ENCODE data around the gene EIF5A. TPM values are rescaled to one million over a fixed set of nuclear protein-coding genes. Genes with fewer than 3 reads are reported as not detected.

EIF5A gene
- total RNA-seq, 3 donors from 2014 or later (not counting 1 experiment from before 2014, with no cell fraction given), result 483 to 608 (median 492) TPM

GRCh38 chr17:7327056-7327455 is 19.6 kb downstream of the EIF5A start:
- no peak for TF ChIP-seq CTCF (IDR thresholded peaks at IDR 0.05)
- ATAC-seq (no peak), DNase-seq (no peak)
- Histone ChIP-seq H3K27me3 (ENCODE audit: control insufficient read depth, insufficient read depth, low read length) (no peaks in the 10 kb centered on the region), H3K4me1 (ENCODE audit: control insufficient read depth, insufficient read depth, low read length) (peaks cover 31% of the 10 kb centered on the region), H3K27ac (ENCODE audit: low read length) (no peak overlapping the region), H3K36me3 (ENCODE audit: control insufficient read depth, insufficient read depth, low read length) (peaks cover 24% of the 10 kb centered on the region), H3K9me3 (ENCODE audit: control insufficient read depth, insufficient read depth, low read length) (no peaks in the 10 kb centered on the region), H3K4me3 (ENCODE audit: low read length) (no peak overlapping the region)
- peaks cover 21 to 40% of the 10 kb centered on the region in 2 donors for H3K4me1 Mint-ChIP-seq
- no peaks in the 10 kb centered on the region for H3K9me3 Mint-ChIP-seq
- H3K4me3 Mint-ChIP-seq, result no peak overlapping the region
- WGBS (ENCODE audit: insufficient coverage), result 100% methylated on average over 1 of the region's 7 CpGs
- H3K36me3 Mint-ChIP-seq, result no peaks in the 10 kb centered on the region
- H3K27ac Mint-ChIP-seq, result peak overlapping the region in 1 of 2 donors; percentile 62
- H3K27me3 Mint-ChIP-seq (ENCODE audit: low read depth in 2 of 2), result no peaks in the 10 kb centered on the region
- intact Hi-C loops (cut with micrococcal nuclease), result no loop called here

- ATAC-seq (no peak), DNase-seq (no peak)
- no peak overlapping the region for H3K4me3 Mint-ChIP-seq
- no peaks in the 10 kb centered on the region for H3K27me3 Mint-ChIP-seq (ENCODE audit: low read depth in 2 of 2)
- TF ChIP-seq CTCF (IDR thresholded peaks at IDR 0.05), result no peak
- no peaks in the 10 kb centered on the region for H3K9me3 Mint-ChIP-seq
- H3K4me1 Mint-ChIP-seq, result peaks cover 21 to 40% of the 10 kb centered on the region in 2 donors
- H3K36me3 Mint-ChIP-seq, result no peaks in the 10 kb centered on the region
- Histone ChIP-seq H3K27ac (ENCODE audit: low read length) (no peak overlapping the region), H3K4me1 (ENCODE audit: control insufficient read depth, insufficient read depth, low read length) (peaks cover 35% of the 10 kb centered on the region), H3K9me3 (ENCODE audit: control insufficient read depth, insufficient read depth, low read length) (no peaks in the 10 kb centered on the region), H3K27me3 (ENCODE audit: control insufficient read depth, insufficient read depth, low read length) (no peaks in the 10 kb centered on the region), H3K4me3 (ENCODE audit: low read length) (no peak overlapping the region), H3K36me3 (ENCODE audit: control insufficient read depth, insufficient read depth, low read length) (peaks cover 20% of the 10 kb centered on the region)
- intact Hi-C loops (cut with micrococcal nuclease), result no loop called here
- WGBS (ENCODE audit: insufficient coverage), result 89% methylated on average over 16 of the region's 17 CpGs
- H3K27ac Mint-ChIP-seq, result peak overlapping the region; percentile 89 to 97
Observed at GRCh38 chr17:7327501-7327900, 20.1 kb downstream of the EIF5A start.

- Mint-ChIP-seq H3K27ac (peak overlapping the region; percentile 89 to 97), H3K4me1 (peaks cover 21 to 40% of the 10 kb centered on the region in 2 donors), H3K27me3 (ENCODE audit: low read depth in 2 of 2) (no peaks in the 10 kb centered on the region), H3K4me3 (peak overlapping the region; percentile 55), H3K9me3 (no peaks in the 10 kb centered on the region), H3K36me3 (no peaks in the 10 kb centered on the region)
- peaks cover 35% of the 10 kb centered on the region for H3K4me1 ChIP-seq (ENCODE audit: control insufficient read depth, insufficient read depth, low read length)
- no peaks in the 10 kb centered on the region for H3K9me3 ChIP-seq (ENCODE audit: control insufficient read depth, insufficient read depth, low read length)
- TF ChIP-seq CTCF (IDR thresholded peaks at IDR 0.05), result no peak
- 100% methylated on average over 1 of the region's 1 CpG for WGBS (ENCODE audit: insufficient coverage)
- H3K36me3 ChIP-seq (ENCODE audit: control insufficient read depth, insufficient read depth, low read length), result peaks cover 15% of the 10 kb centered on the region
- DNase-seq (no peak), ATAC-seq (no peak)
- H3K4me3 ChIP-seq (ENCODE audit: low read length), result no peak overlapping the region
- intact Hi-C loops (cut with micrococcal nuclease), result loop anchor here (2.0 kb wide), 2 partner anchors 13 to 47 kb away; partner anchors contain the start of genes GPS2 and SLC2A4
- H3K27me3 ChIP-seq (ENCODE audit: control insufficient read depth, insufficient read depth, low read length), result no peaks in the 10 kb centered on the region
- no peak overlapping the region for H3K27ac ChIP-seq (ENCODE audit: low read length)
Observed at GRCh38 chr17:7328009-7328408, 20.6 kb downstream of the EIF5A start.

- H3K4me1 ChIP-seq (ENCODE audit: control insufficient read depth, insufficient read depth, low read length), result peaks cover 34% of the 10 kb centered on the region
- peak within 1 kb of the TSS; percentile 91 for H3K27ac ChIP-seq (ENCODE audit: low read length)
- Mint-ChIP-seq H3K36me3 (no peaks in the 10 kb centered on the region), H3K4me1 (peaks cover 21 to 44% of the 10 kb centered on the region in 2 donors), H3K27me3 (ENCODE audit: low read depth in 2 of 2) (no peaks in the 10 kb centered on the region), H3K27ac (peak within 1 kb of the TSS; percentile 89 to 97), H3K4me3 (peak within 1 kb of the TSS; percentile 96), H3K9me3 (no peaks in the 10 kb centered on the region)
- peak; percentile 3 to 10 (median 9) for ATAC-seq
- WGBS (ENCODE audit: insufficient coverage), result under 1% methylated on average over 49 of the region's 50 CpGs
- intact Hi-C loops (cut with micrococcal nuclease), result loop anchor here (1.0 to 2.0 kb wide), 3 partner anchors 14 to 48 kb away; partner anchors contain the start of genes EIF5A, GPS2 and SLC2A4
- no peaks in the 10 kb centered on the region for H3K27me3 ChIP-seq (ENCODE audit: control insufficient read depth, insufficient read depth, low read length)
- H3K36me3 ChIP-seq (ENCODE audit: control insufficient read depth, insufficient read depth, low read length), result peaks cover 6% of the 10 kb centered on the region
- TF ChIP-seq CTCF (IDR thresholded peaks at IDR 0.05), result no peak
- no peaks in the 10 kb centered on the region for H3K9me3 ChIP-seq (ENCODE audit: control insufficient read depth, insufficient read depth, low read length)
- peak in 1 of 2 donors; percentile 62 for DNase-seq
- peak within 1 kb of the TSS; percentile 90 for H3K4me3 ChIP-seq (ENCODE audit: low read length)
Observed at GRCh38 chr17:7328840-7329373, 21.5 kb downstream of the EIF5A start, which contains the start of gene NEURL4. Gene NEURL4, minus strand, starts transcription at chr17:7329335. Its CDS starts 23 bp downstream, at chr17:7329312.
